NT2/D1 (cell line): ENCODE data around the gene RNASET2.

Source experiments
- SUZ12 ChIP-seq: IDR thresholded peaks from 2 replicates; pipeline ENCODE4 v1.6.1; 2011; ENCODE audit not compliant: insufficient read length, insufficient read depth; ENCODE audit errors: extremely low read depth
- YY1 ChIP-seq: IDR thresholded peaks from 2 replicates; pipeline ENCODE4 v1.6.1; 2011; ENCODE audit not compliant: insufficient read length, insufficient read depth
- ZNF274 ChIP-seq: IDR thresholded peaks from 2 replicates; pipeline ENCODE4 v1.6.1; 2011; ENCODE audit warnings: mild to moderate bottlenecking, low read depth, low read length

- TF ChIP-seq YY1: no peak
- TF ChIP-seq ZNF274: no peak
- TF ChIP-seq SUZ12: no peak
Measured at GRCh38 chr6:166959911-166960608, 3.7 kb upstream of the RNASET2 start.
